ENCODE data around the gene OR5D13. TPM values are rescaled to one million over a fixed set of nuclear protein-coding genes. Genes with fewer than 3 reads are reported as not detected.
A peak's percentile ranks its signal among the peaks of the same experiment; 100 is the strongest.

The OR5D13 gene, protein sequence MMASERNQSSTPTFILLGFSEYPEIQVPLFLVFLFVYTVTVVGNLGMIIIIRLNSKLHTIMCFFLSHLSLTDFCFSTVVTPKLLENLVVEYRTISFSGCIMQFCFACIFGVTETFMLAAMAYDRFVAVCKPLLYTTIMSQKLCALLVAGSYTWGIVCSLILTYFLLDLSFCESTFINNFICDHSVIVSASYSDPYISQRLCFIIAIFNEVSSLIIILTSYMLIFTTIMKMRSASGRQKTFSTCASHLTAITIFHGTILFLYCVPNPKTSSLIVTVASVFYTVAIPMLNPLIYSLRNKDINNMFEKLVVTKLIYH
- not detected for total RNA-seq

DNA sequence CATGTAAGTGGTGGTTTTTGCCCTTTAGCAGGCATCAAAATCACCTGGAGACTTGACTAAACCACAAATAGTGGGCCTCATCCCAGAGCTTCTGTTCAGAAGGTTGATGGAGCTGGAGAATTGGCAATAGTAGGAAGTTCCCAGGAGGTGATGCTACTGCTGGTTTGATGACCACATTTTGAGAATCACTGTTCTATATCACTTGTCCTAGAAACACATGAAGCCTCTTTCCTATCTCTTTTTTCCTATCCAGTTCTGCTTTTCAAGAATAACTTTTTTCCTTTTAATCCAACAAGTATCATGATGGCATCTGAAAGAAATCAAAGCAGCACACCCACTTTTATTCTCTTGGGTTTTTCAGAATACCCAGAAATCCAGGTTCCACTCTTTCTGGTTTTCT is at the start of gene OR5D13:
TSS of gene OR5D13 (plus strand) at position 301 of the 400 bp plus-strand sequence. CDS start at position 301, 0 bp downstream.
- DNase-seq (ENCODE audit: low spot score in 2 of 2): no peak
- no peak for FAIRE-seq

DNA sequence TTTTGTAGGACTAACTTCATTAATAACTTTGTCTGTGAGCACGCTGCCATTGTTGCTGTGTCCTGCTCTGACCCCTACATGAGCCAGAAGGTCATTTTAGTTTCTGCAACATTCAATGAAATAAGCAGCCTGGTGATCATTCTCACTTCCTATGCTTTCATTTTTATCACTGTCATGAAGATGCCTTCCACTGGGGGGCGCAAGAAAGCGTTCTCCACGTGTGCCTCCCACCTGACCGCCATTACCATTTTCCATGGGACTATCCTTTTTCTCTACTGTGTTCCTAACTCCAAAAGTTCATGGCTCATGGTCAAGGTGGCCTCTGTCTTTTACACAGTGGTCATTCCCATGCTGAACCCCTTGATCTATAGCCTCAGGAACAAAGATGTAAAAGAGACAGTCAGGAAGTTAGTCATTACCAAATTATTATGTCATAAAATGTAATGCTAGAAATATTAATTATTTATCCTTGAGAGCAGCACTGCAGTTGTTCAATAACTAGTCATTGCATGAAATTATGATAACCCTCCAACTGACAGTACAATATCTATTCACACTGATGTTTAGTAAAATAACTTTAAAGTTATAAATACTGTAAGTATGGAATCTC is 46.4 kb upstream of the OR5D13 start:
- FAIRE-seq: no peak
- DNase-seq (ENCODE audit: low spot score in 2 of 2): no peak

DNA sequence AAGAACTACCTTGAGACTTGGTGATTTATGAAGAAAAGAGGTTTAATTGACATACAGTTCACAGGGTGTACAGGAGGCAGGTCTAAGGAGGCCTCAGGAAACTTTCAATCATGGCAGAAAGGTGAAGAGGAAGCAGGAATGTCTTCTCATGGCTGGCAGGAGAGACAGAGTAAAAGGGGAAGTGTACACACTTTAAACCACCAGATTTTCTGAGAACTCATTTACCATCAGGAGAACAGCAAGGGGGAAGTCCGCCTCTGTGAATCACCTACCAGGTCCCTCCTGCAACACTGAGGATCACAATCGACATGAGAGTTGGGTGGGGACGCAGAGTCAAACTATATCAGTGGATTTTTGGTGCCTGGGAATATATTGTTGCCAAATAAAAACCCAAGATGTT is 40.3 kb upstream of the OR5D13 start:
- FAIRE-seq (no peak), DNase-seq (ENCODE audit: low spot score in 2 of 2) (no peak)

DNA sequence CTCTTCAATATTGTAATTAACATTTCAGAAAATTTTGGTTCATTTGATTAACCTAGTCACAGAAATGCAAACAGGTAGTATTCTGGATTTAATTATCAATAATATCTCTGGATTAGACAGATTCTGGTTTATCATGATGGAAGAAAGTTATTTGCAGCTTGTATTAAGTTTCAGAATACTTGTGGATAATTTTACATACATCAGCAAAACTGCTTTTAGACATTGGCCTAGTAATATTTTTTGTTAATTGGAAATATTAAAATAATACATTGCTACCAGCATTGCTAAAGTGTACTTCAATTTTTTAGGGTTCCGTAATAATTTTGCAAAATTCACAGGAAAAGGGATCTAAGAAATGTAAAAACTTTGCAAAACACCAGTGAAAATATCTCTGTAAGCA is 18.4 kb downstream of the OR5D13 start:
- DNase-seq (ENCODE audit: low spot score in 2 of 2) (no peak), FAIRE-seq (no peak)

DNA sequence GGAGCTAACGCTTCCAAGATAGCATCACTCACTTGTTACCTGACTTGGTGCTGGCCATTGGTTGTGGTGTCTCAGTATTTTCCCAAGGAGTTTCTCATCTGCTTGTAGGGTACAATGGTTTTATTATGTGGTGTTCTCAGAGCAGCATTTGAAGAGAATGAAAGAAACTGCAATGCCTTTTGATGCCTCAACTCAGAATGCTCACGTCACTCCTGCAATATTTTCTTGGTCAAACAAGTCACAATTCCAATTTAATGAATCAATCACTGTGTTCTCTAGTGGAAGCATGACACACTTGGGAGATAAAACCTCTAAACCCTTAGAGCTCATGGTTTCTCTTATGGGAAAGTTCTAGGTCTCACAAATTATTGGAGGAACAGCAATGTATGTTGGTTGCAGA is 20.1 kb downstream of the OR5D13 start:
- FAIRE-seq (no peak), DNase-seq (ENCODE audit: low spot score in 2 of 2) (no peak)

DNA sequence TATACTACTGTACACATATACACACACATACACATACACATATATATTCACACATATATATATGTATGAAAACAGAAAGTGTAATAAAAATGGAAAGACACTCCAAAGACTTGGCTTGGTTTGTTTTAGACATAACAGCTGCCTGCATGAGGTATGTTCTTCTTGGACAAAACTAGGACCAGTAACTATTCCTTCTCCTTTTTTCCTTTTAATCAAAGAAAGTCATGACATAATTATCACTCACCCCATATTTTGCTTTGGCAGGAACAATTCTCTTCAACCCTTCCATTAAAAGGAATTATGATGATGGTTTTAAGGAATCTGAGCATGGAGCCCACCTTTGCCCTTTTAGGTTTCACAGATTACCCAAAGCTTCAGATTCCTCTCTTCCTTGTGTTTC is 22.0 kb downstream of the OR5D13 start, which contains the start of gene OR5D14:
TSS of gene OR5D14 (plus strand) at position 301 of the 400 bp plus-strand sequence. CDS start at position 301, 0 bp downstream.
- no peak for FAIRE-seq
- no peak for DNase-seq (ENCODE audit: low spot score in 2 of 2)

DNA sequence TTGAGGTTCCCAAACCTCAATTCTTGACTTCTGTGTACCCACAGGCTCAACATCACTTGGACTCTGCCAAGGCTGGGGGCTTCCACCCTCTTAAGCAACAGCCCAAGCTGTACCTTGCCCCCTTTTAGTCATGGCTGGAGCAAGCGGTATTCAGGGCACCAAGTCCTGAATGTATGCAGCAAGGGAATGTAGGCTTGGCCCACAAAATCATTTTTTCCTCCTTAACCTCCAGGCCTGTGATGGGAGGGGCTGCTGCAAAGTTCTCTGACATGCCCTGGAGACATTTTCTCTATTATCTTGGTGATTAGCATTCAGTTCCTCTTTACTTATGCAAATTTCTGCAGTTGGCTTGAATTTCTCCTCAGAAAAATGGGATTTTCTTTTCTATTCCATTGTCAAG is 33.0 kb downstream of the OR5D13 start:
- DNase-seq (ENCODE audit: low spot score in 2 of 2) (no peak), FAIRE-seq (no peak)

DNA sequence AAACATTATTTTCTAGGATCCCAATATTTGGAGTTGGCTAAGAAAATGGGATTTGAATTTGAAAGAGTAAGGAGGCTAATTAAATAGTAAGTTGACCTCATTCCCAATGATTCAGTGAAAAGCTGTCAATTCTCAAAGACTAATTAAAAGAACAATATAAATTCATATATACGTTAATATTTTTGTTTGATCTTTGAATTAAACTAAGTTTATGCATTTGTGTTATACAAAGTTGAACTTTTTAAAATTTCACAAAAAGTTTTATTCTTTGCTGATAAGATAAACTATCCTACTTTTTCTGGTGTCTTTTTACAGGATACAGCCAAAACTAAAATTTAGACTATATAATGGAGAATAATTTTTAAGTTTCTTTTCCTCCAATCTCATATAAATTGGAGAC is 37.8 kb downstream of the OR5D13 start, which contains the start of gene OR5L1:
TSS of gene OR5L1 (plus strand) at position 301 of the 400 bp plus-strand sequence. CDS start 100 bp downstream, outside the sequence.
- FAIRE-seq: no peak
- no peak for DNase-seq (ENCODE audit: low spot score in 2 of 2)

DNA sequence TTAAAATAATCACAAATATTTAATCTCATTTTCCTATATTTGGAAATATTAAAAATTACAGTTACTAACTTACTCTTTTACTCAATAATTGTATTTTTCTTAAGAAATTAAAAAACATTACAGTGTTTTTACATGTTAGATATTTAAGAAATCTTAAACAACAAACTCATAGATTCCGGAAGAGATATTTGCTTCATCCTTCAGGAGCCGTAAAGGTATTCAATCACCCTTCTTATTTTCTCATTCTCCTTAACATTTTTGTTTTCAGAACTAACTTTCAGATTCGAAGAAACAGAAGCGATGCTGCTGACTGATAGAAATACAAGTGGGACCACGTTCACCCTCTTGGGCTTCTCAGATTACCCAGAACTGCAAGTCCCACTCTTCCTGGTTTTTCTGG is 46.1 kb downstream of the OR5D13 start, which contains the start of gene OR5D18:
TSS of gene OR5D18 (plus strand) at position 301 of the 400 bp plus-strand sequence. CDS start at position 301, 0 bp downstream.
- no peak for DNase-seq (ENCODE audit: low spot score in 2 of 2)
- peak; percentile 43 for FAIRE-seq

Other genes with a start within 250 kb of the OR5D13 start
- not detected for gene OR4C15, start 219.0 kb upstream of the OR5D13 start, total RNA-seq
- gene OR4C16, start 201.3 kb upstream of the OR5D13 start, total RNA-seq: not detected
- not detected for gene OR4C11, start 165.8 kb upstream of the OR5D13 start, total RNA-seq
- gene OR4P4, start 138.3 kb upstream of the OR5D13 start, total RNA-seq: not detected
- gene OR4S2, start 125.1 kb upstream of the OR5D13 start, total RNA-seq: not detected
- not detected for gene OR4C6, start 111.2 kb upstream of the OR5D13 start, total RNA-seq
- gene OR5D14, start 22.1 kb downstream of the OR5D13 start, total RNA-seq: not detected
- not detected for gene OR5L1, start 37.9 kb downstream of the OR5D13 start, total RNA-seq
- gene OR5D18, start 46.2 kb downstream of the OR5D13 start, total RNA-seq: not detected
- not detected for gene OR5L2, start 53.8 kb downstream of the OR5D13 start, total RNA-seq
- gene OR5D16, start 65.3 kb downstream of the OR5D13 start, total RNA-seq: not detected
- not detected for gene TRIM51, start 109.9 kb downstream of the OR5D13 start, total RNA-seq
- not detected for gene OR5W2, start 141.1 kb downstream of the OR5D13 start, total RNA-seq
- gene OR5I1, start 163.0 kb downstream of the OR5D13 start, total RNA-seq: not detected
- gene OR10AG1, start 196.5 kb downstream of the OR5D13 start, total RNA-seq: not detected
- gene OR5F1, start 221.2 kb downstream of the OR5D13 start, total RNA-seq: not detected